ENCODE data around the gene TOX4.
"Not testable (repeated sequence)": the region's sequence is repeated elsewhere in the genome, so short reads cannot be mapped to it uniquely, and the experiment has no call there.

TOX4 gene

DNA sequence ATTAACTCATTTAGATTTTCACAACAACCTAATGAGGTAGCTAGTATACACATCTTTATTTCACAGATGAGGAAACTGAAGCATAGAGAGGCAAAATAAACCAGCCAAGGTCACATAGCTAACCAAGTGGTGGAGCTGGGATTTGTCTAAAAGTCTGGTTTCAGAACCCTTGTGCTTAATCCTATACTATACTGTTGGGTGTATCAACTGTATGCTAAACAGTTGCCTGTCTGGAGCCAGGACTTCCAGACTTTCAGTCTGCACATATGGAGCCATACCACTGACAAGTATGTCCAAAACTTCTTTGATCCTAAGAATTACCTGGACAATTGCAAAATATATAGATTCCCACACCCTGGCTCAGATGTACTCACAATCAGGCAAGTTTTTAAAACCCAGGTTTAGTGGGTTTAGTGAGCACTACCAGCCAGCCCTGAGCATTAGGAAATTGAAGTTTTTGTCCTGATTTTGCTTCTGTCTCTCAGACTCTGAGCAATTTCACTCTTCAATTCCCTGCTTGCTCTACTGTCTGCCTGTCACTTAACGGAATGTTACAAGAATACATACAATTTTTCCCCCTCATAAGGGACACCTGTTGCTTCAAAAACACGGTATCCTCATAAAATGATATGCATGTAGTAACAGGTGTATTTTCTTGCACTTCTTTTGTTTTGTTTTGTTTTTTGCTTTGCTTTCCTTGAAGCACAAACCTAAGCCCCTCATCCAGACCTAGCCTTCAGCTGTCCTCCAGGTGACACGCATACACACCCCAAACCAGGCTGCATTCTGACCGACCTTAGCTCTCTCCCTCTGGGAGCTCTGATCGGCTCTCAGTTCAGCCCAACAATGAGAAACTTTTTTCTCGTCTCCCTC lies 58.8 kb downstream of the TOX4 start:
- no peak for DNase-seq (ENCODE audit: low read depth in 2 of 2)

DNA sequence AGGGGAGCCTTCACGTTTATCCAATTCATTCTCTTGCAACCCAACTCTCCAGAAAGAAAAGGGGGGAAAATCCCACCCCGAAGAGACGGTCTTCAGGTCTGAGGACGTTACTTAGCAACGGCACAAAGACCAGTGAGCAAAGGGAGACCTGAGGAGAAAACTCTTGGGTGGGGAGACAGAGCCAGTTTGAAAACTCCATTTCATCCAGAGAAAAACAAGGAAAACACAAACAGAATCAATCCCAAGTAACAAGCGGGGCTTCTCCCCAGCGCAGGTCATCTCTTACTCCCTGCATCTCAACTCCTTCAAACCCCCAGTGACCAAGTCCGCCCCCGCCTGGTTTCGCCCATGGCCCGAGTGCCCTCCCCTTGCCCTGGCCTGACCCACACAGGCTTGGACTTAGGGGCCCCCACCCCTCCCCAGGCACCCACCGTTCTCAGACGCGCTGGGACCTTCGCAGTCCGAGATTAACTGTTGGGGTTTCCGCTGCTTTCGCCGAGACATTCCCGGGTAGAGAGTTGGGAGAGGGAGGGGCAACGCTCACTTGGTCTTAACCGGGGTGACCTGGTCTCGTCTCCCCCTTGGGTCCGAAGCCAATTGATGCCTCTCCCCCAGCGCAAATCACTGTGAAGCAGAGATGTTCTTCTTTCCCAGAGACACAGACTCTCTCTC lies 59.6 kb downstream of the TOX4 start:
- no peak for DNase-seq (ENCODE audit: low read depth in 2 of 2)

DNA sequence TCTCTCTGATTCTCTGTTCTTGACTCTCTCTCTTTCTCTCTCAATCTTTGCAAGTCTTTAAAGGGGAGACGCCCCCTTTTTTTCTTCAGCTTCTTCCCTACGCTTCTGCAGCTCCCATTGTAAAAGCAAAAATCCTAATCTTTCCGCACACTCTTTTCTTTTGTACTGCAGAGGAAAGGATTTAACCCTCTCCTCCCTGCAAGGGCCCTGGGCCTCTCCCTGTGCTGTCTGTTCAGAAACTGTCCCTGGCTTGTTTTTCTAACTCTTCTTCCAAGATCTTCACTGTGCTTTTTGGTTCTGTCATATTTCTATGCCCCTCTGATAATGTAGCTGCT lies 60.1 kb downstream of the TOX4 start:
- no peak for DNase-seq (ENCODE audit: low read depth in 2 of 2)

- no peak for DNase-seq (ENCODE audit: low read depth in 2 of 2)
These were observed 62.4 kb downstream of the TOX4 start for GRCh38 chr14:21539189-21539940.

DNA sequence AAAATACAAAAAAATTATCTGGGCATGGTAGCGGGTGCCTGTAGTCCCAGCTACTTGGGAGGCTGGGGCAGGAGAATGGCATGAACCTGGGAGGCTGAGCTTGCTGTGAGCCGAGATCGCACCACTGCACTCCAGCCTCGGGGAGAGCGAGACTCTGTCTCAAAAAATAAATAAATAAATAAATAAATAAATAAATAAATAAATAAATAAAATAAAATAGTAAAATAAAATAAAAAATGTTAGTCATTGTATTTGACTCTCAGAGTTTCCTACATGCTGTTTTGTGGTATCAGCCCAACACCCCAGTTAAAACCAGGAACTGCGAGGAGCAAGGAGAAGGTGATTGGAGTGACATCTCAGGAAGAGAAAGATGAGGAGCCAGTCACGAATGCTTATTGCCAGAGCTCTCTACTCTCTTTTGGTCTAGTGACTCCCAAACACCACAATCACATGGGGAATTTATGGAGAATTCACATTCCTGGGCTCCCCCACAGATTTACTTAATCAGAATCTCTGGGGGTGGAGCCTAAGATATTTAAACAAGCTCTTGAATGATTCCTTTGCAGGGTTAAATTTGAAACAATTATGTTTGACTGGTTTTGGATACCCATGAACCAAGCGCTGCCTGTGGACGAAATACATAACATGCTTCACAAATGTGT lies 64.5 kb downstream of the TOX4 start:
- no peak for DNase-seq (ENCODE audit: low read depth in 2 of 2)

DNA sequence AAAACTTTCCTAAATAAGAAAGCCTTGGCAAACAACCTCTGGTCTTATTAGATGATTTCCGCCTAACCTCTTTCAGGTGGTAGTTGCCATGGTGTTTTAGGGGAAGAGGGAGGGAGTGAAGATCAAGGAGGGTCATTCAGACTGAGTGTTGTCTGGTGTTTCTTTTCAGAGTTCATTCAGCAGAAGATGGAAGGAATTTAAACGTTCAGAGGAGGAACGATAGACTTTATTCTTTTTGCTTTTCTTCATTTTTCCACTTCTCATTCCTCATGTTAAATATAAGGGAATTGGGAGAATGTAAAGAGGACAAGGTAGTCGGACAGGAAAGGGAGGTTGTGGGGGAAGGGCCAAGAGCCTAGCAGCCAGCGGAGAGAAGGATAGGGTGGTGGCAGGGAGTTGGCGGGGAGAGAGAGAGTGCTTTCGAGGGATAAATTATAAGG lies 66.5 kb downstream of the TOX4 start:
- no peak for DNase-seq (ENCODE audit: low read depth in 2 of 2)

GRCh38 chr14:21543963-21544362 lies 67.0 kb downstream of the TOX4 start:
- DNase-seq (ENCODE audit: low read depth in 2 of 2), result no peak

- not testable (repeated sequence) for DNase-seq (ENCODE audit: low read depth in 2 of 2)
These were observed 67.6 kb downstream of the TOX4 start for GRCh38 chr14:21544588-21544987.
